Measurements from ENCODE around the gene FIZ1.

Gene FIZ1, protein sequence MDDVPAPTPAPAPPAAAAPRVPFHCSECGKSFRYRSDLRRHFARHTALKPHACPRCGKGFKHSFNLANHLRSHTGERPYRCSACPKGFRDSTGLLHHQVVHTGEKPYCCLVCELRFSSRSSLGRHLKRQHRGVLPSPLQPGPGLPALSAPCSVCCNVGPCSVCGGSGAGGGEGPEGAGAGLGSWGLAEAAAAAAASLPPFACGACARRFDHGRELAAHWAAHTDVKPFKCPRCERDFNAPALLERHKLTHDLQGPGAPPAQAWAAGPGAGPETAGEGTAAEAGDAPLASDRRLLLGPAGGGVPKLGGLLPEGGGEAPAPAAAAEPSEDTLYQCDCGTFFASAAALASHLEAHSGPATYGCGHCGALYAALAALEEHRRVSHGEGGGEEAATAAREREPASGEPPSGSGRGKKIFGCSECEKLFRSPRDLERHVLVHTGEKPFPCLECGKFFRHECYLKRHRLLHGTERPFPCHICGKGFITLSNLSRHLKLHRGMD

DNA sequence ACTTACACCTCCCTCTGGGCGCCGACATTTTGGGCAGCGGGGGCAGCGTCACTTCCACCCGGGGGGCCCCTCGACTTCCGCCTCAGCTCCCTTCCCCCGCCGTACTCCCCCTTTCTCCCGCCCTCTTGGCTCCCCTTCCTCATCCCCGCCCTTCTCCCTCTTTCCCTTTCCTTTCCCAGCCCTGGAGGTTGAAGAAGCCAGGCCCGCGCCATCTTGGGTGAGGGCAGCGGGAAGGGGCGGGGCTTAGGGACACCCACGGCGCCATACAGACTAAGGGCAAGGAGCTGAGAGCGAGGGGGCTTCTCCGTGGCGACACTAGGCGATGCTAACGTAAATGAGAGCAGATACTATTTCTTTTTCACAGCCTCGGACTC, at the start of gene FIZ1:
TSS of gene FIZ1 (minus strand) at position 50 of the 374 bp plus-strand sequence. CDS start 1,652 bp downstream, outside the sequence.
- ATAC-seq (peak; percentile 70), DNase-seq (peak; percentile 96)

- no peak for ATAC-seq
- no peak for DNase-seq
Observed at GRCh38 chr19:55648585-55649267, 49.4 kb upstream of the FIZ1 start.

DNA sequence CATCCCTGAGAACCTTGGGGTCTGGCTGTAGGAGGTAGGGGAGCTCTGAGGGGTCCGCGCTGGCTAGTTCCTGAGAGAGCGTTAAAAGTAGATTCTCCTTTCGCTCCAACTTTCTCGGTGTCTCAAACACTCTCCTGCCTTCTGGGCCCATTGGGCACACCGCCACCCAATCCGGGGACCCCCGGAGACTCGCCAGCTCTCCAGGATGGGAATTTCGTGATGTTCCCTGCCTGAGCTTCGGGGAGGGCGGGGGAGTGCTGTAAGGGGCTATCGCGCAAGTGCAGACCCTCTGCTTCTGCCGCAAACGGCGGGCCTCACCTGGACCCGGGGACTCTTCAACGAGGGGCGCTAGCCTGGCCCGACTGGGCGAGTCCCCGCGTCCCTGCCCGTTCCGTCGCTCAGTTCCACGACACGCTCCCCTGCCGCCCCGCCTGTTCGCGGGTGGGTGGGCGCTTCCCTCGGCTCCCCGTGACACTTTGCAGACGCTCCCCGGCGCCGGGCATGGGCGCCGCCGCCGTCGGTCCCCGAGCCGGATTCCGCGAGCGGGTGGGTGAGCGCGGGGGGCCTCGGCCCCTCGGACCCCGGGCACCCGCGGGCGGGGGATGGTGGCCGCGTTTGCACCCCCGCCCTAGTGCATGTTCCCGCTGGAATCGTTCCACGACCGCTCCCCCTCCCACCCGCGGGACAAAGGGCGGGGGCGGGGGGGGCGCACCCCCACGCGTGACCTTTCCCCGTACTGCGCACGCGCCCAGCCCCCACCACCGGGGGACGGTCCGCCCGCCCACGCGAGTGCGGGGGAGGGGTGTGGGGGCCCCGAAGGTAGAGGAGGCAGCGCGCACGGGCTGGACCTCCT, 48.6 kb upstream of the FIZ1 start, which contains the start of gene CCDC106:
TSS of gene CCDC106 (plus strand) at position 481 of the 853 bp plus-strand sequence. CDS start 835 bp downstream, outside the sequence.
- DNase-seq (peak; percentile 65), ATAC-seq (peak; percentile 4)

- DNase-seq = no peak
- no peak for ATAC-seq
Observed at GRCh38 chr19:55646889-55647731, 47.8 kb upstream of the FIZ1 start.

- ATAC-seq (no peak), DNase-seq (no peak)
Observed at GRCh38 chr19:55645512-55645881, 46.2 kb upstream of the FIZ1 start.

GRCh38 chr19:55644842-55645511, 45.7 kb upstream of the FIZ1 start:
- DNase-seq (no peak), ATAC-seq (no peak)

- DNase-seq = no peak
- no peak for ATAC-seq
Observed at GRCh38 chr19:55644191-55644833, 45.0 kb upstream of the FIZ1 start.

DNA sequence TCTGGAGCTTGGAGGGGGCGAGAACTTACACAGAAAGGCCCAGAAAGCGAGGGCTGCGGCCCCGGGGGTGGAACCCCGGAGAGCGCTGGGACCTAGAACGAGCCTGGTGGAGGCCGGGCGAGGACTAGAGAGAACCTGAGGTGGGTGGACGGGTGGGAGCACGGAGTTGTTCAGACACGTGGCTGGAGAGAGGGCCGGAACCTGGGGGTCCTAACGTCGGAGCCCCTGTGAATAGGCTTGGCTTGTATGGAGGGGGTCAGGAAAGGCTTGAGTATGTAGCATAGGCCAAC, 44.5 kb upstream of the FIZ1 start:
- no peak for DNase-seq
- no peak for ATAC-seq

- DNase-seq (peak; percentile 86), ATAC-seq (peak; percentile 38)
Observed at GRCh38 chr19:55643003-55643886, 43.9 kb upstream of the FIZ1 start, which contains the start of gene ZNF581. Gene ZNF581, plus strand, starts transcription at chr19:55643649. Its CDS starts 923 bp downstream, at chr19:55644572.

DNA sequence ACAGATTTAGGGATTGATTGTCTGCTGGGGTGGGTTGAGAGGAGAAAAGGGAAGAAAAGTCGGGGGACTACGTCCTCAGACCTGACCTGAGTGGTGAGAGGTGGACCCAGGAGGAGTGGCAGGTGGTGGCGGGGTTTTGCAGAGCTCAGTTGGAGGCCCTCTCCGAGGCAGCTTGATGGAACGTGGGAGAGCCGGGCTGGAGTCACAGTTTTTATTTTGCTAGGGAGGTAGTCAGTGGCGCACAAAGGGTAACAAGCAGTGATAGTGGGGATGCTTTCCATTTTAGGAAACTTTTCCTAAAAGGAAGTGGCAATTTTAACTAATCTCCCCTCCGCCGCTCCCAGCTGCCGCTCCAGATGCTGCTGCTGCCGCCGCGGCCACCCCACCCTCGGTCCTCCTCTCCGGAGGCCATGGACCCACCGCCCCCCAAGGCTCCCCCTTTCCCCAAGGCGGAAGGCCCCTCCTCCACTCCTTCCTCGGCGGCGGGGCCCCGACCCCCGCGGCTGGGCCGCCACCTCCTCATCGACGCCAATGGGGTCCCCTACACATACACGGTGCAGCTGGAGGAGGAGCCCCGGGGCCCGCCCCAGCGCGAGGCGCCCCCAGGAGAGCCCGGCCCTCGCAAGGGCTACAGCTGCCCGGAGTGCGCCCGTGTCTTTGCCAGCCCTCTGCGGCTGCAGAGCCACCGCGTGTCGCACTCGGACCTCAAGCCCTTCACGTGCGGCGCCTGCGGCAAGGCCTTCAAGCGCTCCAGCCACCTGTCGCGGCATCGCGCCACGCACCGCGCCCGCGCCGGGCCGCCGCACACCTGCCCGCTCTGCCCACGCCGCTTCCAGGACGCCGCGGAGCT, 43.1 kb upstream of the FIZ1 start:
- peak; percentile 55 for DNase-seq
- peak; percentile 8 for ATAC-seq

DNA sequence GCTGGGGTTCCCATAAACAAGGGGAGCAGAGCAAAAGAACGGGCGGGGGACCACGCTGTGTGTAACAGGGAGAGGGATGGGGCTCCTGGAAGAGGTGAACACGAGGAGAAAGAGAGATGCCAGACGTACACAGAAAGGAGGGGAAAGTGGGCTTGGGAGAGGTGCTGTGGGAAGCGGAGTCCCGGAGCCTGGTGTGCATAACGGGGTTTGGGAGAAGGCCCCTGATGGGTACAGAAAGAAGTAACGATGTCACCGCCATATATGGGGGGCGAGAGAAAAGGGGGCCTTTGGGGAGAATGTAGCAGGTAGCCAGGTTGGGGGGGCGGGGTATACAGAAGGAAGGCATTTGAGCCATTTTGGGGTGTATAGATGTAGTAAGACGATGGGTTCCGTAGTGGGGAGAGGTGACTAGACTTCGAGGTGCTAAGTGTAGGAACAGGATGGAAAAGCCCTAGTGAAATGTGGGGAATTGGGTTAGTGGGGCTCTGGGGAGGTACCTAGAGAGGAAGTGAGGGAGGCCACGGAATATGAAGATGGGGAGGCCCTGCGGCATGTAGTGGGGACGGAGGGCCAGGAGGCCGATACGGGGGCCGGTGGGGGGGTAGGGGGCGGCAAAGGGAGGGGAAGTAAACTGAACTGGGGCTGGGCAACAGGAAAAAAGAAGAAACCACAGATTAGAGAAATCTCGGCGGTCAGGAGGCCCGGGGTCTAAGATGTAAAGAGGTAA, 42.3 kb upstream of the FIZ1 start:
- no peak for ATAC-seq
- no peak for DNase-seq

DNA sequence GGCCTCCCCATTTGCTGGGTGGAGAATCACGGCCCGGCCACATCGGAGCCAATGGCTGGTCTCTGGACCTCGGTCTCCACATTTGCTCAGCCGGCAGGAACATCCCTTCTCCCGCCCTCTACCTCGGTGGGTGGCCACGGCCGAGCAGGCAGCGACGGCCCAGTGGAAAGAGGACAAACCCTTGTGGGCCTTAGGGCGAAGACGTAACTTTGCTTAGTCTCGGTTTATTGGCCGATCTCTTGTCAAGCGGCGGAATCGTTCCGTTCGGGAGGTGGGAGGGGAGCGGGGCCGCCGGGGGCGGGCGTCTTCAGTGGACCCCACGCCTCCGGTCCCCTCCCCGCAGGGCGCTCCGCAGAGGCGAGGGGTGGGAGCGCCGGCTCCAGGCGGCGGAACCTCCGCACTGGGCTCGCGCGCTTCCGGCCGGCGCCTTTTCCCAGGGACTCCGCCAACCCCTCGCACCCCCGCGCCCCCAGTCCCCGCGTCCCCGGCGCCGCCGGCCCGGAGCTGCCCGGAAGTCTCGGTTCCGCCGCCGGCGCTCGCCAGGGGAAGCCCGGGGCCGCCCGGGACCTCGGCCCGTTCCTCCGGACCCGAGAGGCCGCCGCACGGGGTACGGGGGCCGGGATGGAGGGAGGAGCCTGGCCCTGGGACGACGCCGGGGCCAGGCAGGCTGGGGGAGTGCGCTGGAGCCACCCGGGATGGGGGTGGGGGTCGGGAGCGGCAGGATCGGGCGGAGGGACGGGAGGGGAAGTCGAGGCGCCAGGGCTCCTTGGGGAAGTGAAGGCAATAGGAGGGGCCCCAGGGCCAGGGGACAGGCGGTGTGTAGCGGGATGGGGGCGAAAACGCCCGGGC, 41.5 kb upstream of the FIZ1 start, which contains the start of gene ZNF580:
TSS of gene ZNF580 (plus strand) at position 426 of the 849 bp plus-strand sequence. CDS start 1,507 bp downstream, outside the sequence.
- peak; percentile 79 for DNase-seq
- peak; percentile 38 for ATAC-seq

GRCh38 chr19:55640043-55640576, 40.8 kb upstream of the FIZ1 start:
- ATAC-seq (peak; percentile 11), DNase-seq (peak; percentile 78)

GRCh38 chr19:55638864-55639359, 39.6 kb upstream of the FIZ1 start:
- DNase-seq = peak; percentile 76

DNA sequence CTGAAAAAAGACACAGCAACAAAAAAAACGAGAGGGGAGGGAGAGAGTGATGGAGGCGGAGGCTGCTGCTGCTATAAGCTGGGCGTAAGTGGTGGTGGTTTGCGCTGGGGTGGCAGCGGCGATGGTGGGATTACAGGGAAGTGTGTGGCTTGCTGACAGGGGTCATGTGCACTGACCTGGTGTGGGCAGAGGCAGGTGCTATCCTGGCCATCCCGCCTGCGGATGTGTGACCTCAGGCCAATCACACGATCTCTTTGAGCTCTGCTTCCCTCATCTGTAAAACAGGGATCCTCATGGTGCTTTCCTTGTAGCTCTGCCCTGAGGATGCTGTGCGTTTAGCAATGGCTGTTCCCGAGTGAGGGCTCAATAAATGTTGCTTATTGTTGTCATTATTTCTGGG, 38.2 kb upstream of the FIZ1 start:
- DNase-seq = no peak
- no peak for ATAC-seq

More at GRCh38 chr19:55638864-55639359, 39.6 kb upstream of the FIZ1 start:
- no peak for ATAC-seq

GRCh38 chr19:55636723-55637122, 37.4 kb upstream of the FIZ1 start:
- DNase-seq = no peak
- ATAC-seq = no peak

All from stimulated activated naive CD8-positive, alpha-beta T cell treated with anti-CD3 and anti-CD28 coated beads, Interleukin-15, Interleukin-2, amounts not matched to agents 100 U/mL and 50 U/mL, for 24 hours (primary cell).